Activated naive CD4-positive, alpha-beta T cell treated with anti-CD3 and anti-CD28 coated beads for 36 hours (primary cell): ENCODE results near the gene UBXN6. TPM values are rescaled to one million over a fixed set of nuclear protein-coding genes. Genes with fewer than 3 reads are reported as not detected.

Source experiments
- CTCF ChIA-PET: fragments of 350-600 bp; sonication (Branson Sonifier 250); formaldehyde crosslinking; loops from one replicate; lab custom pipeline; 2021; ENCODE audit warnings: antibody characterized with exemption; lab: Charles Lee
- DNase-seq: peaks from one replicate; pipeline ENCODE4 v3.0.0-alpha.2; 2020
- H3K27ac Mint-ChIP-seq: one replicate; pipeline ENCODE4 v1.8.0; 2021; ENCODE audit warnings: mild to moderate bottlenecking, mixed read lengths
- H3K27me3 Mint-ChIP-seq: one replicate; pipeline ENCODE4 v1.8.0; 2021; ENCODE audit warnings: low read depth, mixed read lengths
- H3K36me3 Mint-ChIP-seq: one replicate; pipeline ENCODE4 v1.8.0; 2021; ENCODE audit warnings: low read depth, mixed read lengths
- H3K4me1 Mint-ChIP-seq: one replicate; pipeline ENCODE4 v1.8.0; 2021; ENCODE audit warnings: low read depth, mixed read lengths
- H3K4me3 Mint-ChIP-seq: one replicate; pipeline ENCODE4 v1.8.0; 2021; ENCODE audit warnings: mild to moderate bottlenecking, moderate library complexity, mixed read lengths
- H3K9me3 Mint-ChIP-seq: one replicate; pipeline ENCODE4 v1.8.0; 2021; ENCODE audit warnings: mixed read lengths
- intact Hi-C: fragments of 100-400 bp; cut with micrococcal nuclease; formaldehyde crosslinking; loops from one replicate; pipeline ENCODE4 v1.15.1; 2023
- total RNA-seq, 2 experiments: library from RNA; stranded (reverse); gene quantifications; one replicate each; pipeline ENCODE4 v1.2.3, GENCODE V29; 2021

Gene UBXN6
- total RNA-seq, 2 experiments from 2014 or later = 28.7 to 36.2 TPM

DNA sequence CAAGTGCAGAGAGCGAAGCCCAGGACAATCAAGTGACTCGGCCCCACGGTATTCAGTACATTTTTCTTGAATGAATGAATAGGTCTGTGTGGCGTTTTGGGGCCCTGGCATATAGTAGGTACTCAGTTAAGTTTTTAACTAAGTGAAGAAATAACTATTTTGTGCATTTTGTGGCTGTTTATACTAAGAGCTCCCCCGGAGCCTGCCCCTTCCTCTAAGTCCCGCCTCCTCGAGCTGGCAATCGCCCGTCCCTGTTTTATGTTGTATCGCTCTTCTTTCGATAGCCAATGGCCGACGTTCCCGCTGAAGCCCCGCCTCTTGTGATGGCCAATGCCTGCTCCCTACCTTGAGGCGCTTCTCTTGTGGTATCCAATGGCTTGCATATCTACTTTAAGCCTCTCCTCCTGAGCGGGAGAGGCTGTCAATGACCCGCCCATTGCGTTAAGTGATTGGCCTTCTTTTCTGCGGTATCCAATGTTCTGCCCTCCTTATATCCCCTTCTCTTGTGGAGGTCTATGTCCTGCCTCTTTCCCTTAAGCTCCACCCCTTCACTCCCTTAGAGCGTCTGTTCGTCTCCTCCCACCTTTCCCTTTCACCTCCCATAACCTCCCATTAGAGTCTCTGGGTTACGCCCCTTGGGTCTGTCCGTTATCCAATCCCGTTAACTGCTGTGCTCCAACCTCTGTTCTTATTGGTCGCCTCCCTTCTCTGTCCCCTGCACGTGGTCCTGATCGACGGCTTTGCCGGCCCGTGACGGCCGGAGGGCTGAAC lies 14.0 kb upstream of the UBXN6 start:
- no peaks in the 10 kb centered on the region for H3K27me3 Mint-ChIP-seq
- intact Hi-C loops = loop anchor here (1.0 to 5.0 kb wide), 12 partner anchors 14 to 1216 kb away; partner anchors contain the start of genes DPP9, FEM1A, FZR1 and MPND
- no peaks in the 10 kb centered on the region for H3K36me3 Mint-ChIP-seq
- H3K27ac Mint-ChIP-seq = no peak overlapping the region
- H3K4me1 Mint-ChIP-seq = peaks cover 21% of the 10 kb centered on the region
- H3K9me3 Mint-ChIP-seq = no peaks in the 10 kb centered on the region
- CTCF ChIA-PET = interaction anchor here (0.6 to 1.5 kb wide), 3 partner anchors 71 to 165 kb away, joined by 3 to 10 read pairs (median 5); partner anchors contain the start of gene SH3GL1
- no peak overlapping the region for H3K4me3 Mint-ChIP-seq
- DNase-seq = peak; percentile 99

DNA sequence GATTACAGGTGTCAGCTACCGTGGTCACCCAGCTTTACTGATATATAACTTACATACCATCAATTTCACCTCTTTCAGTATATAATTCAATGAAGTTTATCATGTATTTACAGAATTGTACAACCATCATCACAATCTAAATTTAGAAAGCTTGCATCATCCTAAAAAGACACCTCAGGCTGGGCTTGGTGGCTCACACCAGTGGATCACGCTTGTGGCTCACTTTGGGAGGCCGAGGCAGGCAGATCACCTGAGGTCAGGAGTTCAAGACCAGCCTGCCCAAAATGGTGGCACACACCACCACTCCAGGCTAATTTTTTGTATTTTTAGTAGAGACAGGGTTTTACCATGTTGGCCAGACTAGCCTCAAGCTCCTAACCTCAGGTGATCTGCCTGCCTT lies 10.2 kb upstream of the UBXN6 start:
- Mint-ChIP-seq H3K27ac (no peak overlapping the region), H3K27me3 (no peaks in the 10 kb centered on the region), H3K4me3 (no peak overlapping the region), H3K9me3 (no peaks in the 10 kb centered on the region), H3K36me3 (no peaks in the 10 kb centered on the region), H3K4me1 (peaks cover 5% of the 10 kb centered on the region)
- intact Hi-C loops = no loop called here
- CTCF ChIA-PET = interaction anchor here (0.5 kb wide), 1 partner anchor 203 kb away, joined by 5 read pairs; no protein-coding TSS in a partner anchor
- DNase-seq = no peak

DNA sequence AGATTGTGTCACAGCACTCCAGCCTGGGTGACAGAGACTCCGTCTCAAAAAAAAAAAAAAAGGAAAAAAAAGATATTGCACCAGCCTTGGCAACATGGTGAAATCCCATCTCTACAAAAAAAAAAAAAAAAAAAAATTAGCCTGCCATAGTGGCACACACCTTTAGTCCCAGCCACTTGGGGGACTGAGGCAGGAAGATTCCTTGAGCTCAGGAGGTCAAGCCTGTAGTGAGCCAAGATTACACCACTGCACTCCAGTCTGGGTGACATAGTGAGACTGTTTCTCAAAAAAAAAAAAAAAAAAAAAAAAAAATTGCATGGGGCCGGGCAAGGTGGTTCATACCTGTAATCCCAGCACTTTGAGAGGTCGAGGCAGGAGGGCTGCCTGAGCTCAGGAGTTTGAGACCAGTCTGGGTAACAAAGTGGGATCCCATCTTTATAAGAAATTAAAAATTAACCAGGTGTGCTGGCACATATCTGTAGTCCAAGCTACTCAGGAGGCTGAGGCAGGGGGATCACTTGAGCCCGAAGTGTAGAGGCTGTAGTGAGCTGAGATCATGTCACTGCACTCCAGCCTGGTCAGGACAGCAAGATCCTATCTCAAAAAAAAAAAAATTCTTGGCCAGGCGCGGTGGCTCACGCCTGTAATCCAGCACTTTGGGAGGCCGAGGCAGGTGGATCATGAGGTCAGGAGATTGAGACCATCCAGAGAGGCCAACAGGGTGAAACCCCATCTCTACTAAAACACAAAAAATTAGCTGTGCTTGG lies 7.4 kb upstream of the UBXN6 start:
- H3K4me3 Mint-ChIP-seq = no peak overlapping the region
- H3K4me1 Mint-ChIP-seq = no peaks in the 10 kb centered on the region
- intact Hi-C loops = no loop called here
- CTCF ChIA-PET = no interaction called here
- no peaks in the 10 kb centered on the region for H3K36me3 Mint-ChIP-seq
- no peak overlapping the region for H3K27ac Mint-ChIP-seq
- no peaks in the 10 kb centered on the region for H3K27me3 Mint-ChIP-seq
- no peaks in the 10 kb centered on the region for H3K9me3 Mint-ChIP-seq
- DNase-seq = no peak

GRCh38 chr19:4456843-4457653 lies 546 bp downstream of the UBXN6 start:
- Mint-ChIP-seq H3K4me3 (peak overlapping the region; percentile 86), H3K36me3 (no peaks in the 10 kb centered on the region), H3K9me3 (no peaks in the 10 kb centered on the region), H3K27me3 (no peaks in the 10 kb centered on the region), H3K27ac (peak overlapping the region; percentile 85), H3K4me1 (peaks cover 12% of the 10 kb centered on the region)
- intact Hi-C loops = loop anchor here (1.0 to 5.0 kb wide), 4 partner anchors 14 to 335 kb away; partner anchors contain the start of genes CHAF1A, FEM1A and YJU2
- CTCF ChIA-PET = interaction anchor here (0.6 to 1.5 kb wide), 2 partner anchors 66 to 655 kb away, joined by 3 read pairs; no protein-coding TSS in a partner anchor
- DNase-seq = no peak

- peak overlapping the region; percentile 85 for H3K27ac Mint-ChIP-seq
- H3K27me3 Mint-ChIP-seq = no peaks in the 10 kb centered on the region
- intact Hi-C loops = loop anchor here (2.0 to 5.0 kb wide), 2 partner anchors 210 to 336 kb away; partner anchors contain the start of genes FEM1A and YJU2
- peaks cover 12% of the 10 kb centered on the region for H3K4me1 Mint-ChIP-seq
- CTCF ChIA-PET = interaction anchor here (0.6 to 1.5 kb wide), 2 partner anchors 67 to 654 kb away, joined by 3 read pairs; no protein-coding TSS in a partner anchor
- no peaks in the 10 kb centered on the region for H3K9me3 Mint-ChIP-seq
- no peak for DNase-seq
- H3K4me3 Mint-ChIP-seq = peak overlapping the region; percentile 86
- H3K36me3 Mint-ChIP-seq = no peaks in the 10 kb centered on the region
These were observed 1.1 kb downstream of the UBXN6 start for GRCh38 chr19:4456476-4456842.

DNA sequence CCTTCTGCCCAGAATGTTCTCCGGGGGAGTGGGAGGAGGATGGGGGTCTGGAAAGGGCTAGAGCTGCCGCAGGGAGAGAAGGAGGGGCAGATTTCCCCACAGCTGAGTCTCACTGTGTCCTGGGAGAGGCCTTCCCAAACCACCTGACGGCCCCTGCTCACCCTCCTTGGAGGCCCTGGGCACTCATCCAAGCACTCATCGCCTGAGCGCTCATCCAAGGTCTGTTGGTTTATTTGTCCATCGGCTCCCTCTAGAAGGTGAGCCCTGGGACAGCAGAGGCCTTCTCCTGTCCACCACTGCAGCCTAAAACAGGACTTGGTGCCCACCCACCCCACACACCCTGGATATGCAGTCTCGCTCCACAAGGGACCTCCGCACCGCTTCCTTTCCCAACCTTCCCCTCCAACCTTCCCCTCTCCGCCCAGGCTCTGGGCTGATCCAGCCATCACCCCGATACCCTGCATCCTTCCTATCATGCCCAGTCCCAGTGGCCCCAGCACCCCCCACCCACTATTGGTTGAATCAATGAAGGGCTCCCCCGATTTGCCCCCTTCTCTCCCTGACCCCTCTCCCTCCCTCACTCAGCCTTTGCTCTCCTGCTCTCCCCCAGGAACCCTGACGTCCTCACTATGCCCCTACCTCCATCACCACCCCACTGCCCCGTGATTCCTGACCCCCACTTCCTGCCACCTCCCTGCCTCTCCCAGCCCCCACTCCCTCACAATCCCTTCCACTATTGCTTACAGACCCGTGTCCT lies 1.7 kb downstream of the UBXN6 start:
- CTCF ChIA-PET = interaction anchor here (1.5 kb wide), 1 partner anchor 67 kb away, joined by 3 read pairs; no protein-coding TSS in a partner anchor
- H3K27me3 Mint-ChIP-seq = no peaks in the 10 kb centered on the region
- peaks cover 12% of the 10 kb centered on the region for H3K4me1 Mint-ChIP-seq
- DNase-seq = no peak
- peak overlapping the region; percentile 85 for H3K27ac Mint-ChIP-seq
- H3K9me3 Mint-ChIP-seq = no peaks in the 10 kb centered on the region
- no peaks in the 10 kb centered on the region for H3K36me3 Mint-ChIP-seq
- intact Hi-C loops = loop anchor here (2.0 to 5.0 kb wide), 2 partner anchors 209 to 336 kb away; partner anchors contain the start of genes FEM1A and YJU2
- peak overlapping the region; percentile 86 for H3K4me3 Mint-ChIP-seq

GRCh38 chr19:4454747-4455718 lies 2.6 kb downstream of the UBXN6 start:
- Mint-ChIP-seq H3K4me1 (peaks cover 12% of the 10 kb centered on the region), H3K36me3 (peaks cover 2% of the 10 kb centered on the region), H3K9me3 (no peaks in the 10 kb centered on the region), H3K27ac (peak overlapping the region; percentile 24), H3K4me3 (no peak overlapping the region), H3K27me3 (no peaks in the 10 kb centered on the region)
- CTCF ChIA-PET = no interaction called here
- no peak for DNase-seq
- intact Hi-C loops = loop anchor here (5.0 kb wide), 1 partner anchor 337 kb away; the partner anchor contains the start of gene FEM1A

- intact Hi-C loops = no loop called here
- DNase-seq = no peak
- no peaks in the 10 kb centered on the region for H3K27me3 Mint-ChIP-seq
- peaks cover 12% of the 10 kb centered on the region for H3K4me1 Mint-ChIP-seq
- H3K4me3 Mint-ChIP-seq = no peak overlapping the region
- H3K27ac Mint-ChIP-seq = no peak overlapping the region
- CTCF ChIA-PET = no interaction called here
- H3K9me3 Mint-ChIP-seq = no peaks in the 10 kb centered on the region
- peaks cover 5% of the 10 kb centered on the region for H3K36me3 Mint-ChIP-seq
These were observed 4.1 kb downstream of the UBXN6 start for GRCh38 chr19:4453232-4454179.

DNA sequence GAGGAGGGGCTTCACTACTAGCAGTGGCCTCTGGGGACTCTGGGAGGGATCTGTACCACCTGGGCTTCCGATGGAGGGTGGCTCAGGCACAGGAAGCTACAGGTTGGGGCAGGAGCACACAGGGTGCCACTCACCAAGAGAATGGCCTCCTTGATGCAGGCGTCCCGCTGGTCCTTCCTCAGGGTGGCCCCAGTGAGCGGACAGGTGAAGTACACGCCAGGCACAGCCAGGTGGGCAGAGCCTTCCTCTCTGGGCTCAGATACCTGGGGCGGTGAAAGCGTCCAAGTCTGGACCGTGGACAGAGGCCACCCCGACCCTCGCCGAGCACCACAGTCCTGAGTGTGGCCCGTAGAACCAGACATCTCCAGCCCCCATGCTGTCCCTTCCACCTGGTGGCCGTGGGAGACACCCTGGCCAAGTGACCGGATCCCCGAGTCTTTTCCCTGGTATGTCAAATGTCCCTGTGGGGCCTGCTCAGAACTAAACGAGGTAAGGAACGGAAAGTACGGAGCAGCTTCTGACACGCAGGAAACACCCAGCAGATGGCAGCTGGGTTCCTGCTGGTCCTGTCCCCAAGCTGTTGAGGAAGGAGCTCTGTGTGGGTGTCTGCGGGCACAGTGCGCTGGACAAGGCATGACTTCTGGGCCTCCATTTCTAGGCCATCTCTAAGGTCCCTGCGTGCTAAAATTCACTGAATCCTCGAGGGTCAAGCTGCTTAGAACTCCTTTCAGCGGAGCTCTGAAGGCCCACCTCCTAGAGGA lies 5.2 kb downstream of the UBXN6 start:
- H3K9me3 Mint-ChIP-seq = no peaks in the 10 kb centered on the region
- peaks cover 10% of the 10 kb centered on the region for H3K4me1 Mint-ChIP-seq
- no peak overlapping the region for H3K27ac Mint-ChIP-seq
- CTCF ChIA-PET = interaction anchor here (0.6 kb wide), 1 partner anchor 75 kb away, joined by 7 read pairs; no protein-coding TSS in a partner anchor
- H3K4me3 Mint-ChIP-seq = no peak overlapping the region
- no peak for DNase-seq
- no peaks in the 10 kb centered on the region for H3K27me3 Mint-ChIP-seq
- peaks cover 5% of the 10 kb centered on the region for H3K36me3 Mint-ChIP-seq
- intact Hi-C loops = no loop called here
